ENCODE data around the gene ZDHHC17. TPM values are rescaled to one million over a fixed set of nuclear protein-coding genes. Genes with fewer than 3 reads are reported as not detected.

Gene ZDHHC17
- total and polyA plus RNA-seq, 5 experiments from 2014 or later, result 10.1 to 68.0 (median 11.5) TPM

DNA sequence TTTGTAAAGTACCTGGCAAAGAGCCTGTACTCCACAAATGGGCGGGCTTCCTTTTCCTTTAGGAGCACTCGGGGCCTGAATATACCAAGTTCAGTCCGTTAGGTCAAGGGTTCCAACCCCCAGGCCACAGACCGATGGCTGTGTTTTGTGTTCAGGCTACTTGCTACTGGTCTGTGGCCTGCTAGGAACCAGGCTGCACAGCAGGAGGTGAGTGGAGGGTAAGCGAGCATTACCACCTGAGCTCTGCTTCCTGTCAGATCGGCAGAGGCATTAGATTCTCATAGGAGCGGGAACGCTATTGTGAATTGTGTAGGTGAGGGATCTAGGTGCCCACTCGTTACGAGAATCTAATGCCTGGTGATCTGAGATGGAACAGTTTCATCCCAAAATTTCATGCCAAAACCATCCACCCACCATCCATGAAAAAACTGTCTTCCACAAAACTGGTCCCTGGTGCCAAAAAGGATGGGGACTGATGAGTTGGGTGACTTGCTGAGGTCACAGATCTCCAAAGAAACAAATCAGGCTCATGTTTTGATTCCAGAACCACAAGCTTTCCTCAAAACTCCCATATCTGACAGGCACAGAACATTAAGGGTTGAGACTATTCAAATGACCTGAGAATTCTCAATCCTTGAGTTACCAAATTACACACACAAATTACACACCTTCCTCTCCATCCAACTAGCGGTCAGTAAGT is 110.7 kb downstream of the ZDHHC17 start:
- no peak overlapping the region for H3K4me3 Mint-ChIP-seq
- POLR2A ChIA-PET, result no interaction called here
- H3K4me1 Mint-ChIP-seq, result peaks cover 8 to 15% (median 12%) of the 10 kb centered on the region in 4 donors
- no peak for ATAC-seq
- peaks cover 0 to 4% (median 0%) of the 10 kb centered on the region in 3 donors for H3K36me3 Mint-ChIP-seq
- no peak overlapping the region for H3K27ac Mint-ChIP-seq
- peaks cover 43 to 79% (median 50%) of the 10 kb centered on the region in 5 donors for H3K27me3 Mint-ChIP-seq
- DNase-seq, result no peak
- no peaks in the 10 kb centered on the region for H3K9me3 Mint-ChIP-seq

DNA sequence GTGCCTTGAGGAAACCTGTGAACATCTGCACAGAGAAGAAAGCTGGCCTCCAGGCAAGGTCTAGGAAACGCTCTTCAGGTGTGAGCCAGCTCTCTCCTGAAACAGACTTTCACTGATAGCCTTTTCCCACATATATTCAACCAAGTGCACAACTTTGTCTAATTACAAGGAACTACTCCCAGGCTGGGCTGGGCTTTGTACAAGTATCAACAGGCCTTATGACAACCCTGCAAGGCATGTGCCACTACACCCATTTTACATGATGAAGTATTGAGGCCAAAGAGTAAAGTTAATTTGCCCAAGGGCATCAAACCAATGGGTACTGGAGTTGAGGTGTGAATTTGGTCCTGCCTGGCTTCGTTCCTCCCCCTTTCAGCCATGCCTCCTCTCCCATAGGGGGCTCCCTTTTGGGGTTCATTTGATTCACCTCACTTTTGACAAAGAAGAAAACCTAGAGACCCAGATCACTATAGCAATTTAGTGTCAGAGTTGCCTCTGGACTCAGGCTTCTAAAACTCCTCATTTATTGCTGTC is 112.8 kb downstream of the ZDHHC17 start:
- Mint-ChIP-seq H3K27ac (no peak overlapping the region), H3K36me3 (peaks cover 0 to 4% (median 0%) of the 10 kb centered on the region in 3 donors), H3K9me3 (no peaks in the 10 kb centered on the region), H3K4me1 (peaks cover 8 to 15% (median 12%) of the 10 kb centered on the region in 4 donors), H3K27me3 (peaks cover 41 to 75% (median 46%) of the 10 kb centered on the region in 5 donors), H3K4me3 (peak overlapping the region in 2 of 10 donors; percentile 59 to 70)
- no peak for DNase-seq
- no peak for ATAC-seq
- POLR2A ChIA-PET, result no interaction called here

DNA sequence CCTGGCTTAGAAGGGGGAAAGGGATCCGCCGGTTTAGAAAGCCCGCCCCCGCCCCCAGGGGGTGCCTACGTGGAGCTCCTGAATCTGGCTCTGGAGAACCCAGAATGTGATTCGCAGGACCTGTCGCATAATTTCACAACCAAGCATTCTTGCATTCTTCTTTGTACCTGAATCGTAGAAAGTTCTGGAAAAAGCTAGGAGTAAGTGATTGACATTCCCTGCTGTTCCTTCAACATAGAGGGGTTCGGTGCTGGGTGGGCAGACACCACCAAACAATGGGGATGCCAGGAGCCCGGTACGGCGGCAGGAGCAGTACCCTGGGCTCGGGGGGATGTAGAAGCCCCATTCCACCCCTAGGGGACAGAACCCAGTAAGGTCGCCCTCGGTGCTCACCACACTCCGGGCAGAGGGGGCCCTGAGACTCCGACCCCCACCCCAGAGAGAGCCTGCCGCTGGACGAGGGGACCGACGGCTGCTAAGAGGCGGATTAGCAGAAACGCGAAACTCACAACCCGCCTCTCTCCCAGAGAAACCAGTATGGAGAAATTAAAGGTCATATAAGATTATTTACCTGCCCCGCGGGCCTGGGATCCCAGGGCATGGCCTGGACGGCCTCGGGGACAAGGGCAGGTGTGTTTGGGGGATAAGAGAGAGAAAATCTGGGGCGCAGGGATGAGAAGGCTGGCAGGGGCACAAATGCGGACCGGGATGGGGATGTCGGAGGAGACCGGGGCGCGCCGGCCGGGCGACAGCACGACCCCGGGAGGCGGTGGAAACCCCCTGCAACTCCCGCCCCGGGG is 114.4 kb downstream of the ZDHHC17 start:
- POLR2A ChIA-PET, result interaction anchor here (1.1 kb wide), 1 partner anchor 115 kb away, joined by 3 read pairs; the partner anchor contains the start of gene ZDHHC17
- Mint-ChIP-seq H3K36me3 (peaks cover 0 to 4% (median 0%) of the 10 kb centered on the region in 3 donors), H3K4me1 (peaks cover 8 to 15% (median 12%) of the 10 kb centered on the region in 4 donors), H3K9me3 (no peaks in the 10 kb centered on the region), H3K27me3 (peaks cover 33 to 61% (median 42%) of the 10 kb centered on the region in 5 donors), H3K4me3 (peak overlapping the region; percentile 88 to 99 (median 94)), H3K27ac (peak overlapping the region in 4 of 10 donors; percentile 43 to 77 (median 72))
- ATAC-seq, result peak; percentile 60 to 65
- DNase-seq, result peak in 6 of 10 donors; percentile 4 to 62 (median 30)

DNA sequence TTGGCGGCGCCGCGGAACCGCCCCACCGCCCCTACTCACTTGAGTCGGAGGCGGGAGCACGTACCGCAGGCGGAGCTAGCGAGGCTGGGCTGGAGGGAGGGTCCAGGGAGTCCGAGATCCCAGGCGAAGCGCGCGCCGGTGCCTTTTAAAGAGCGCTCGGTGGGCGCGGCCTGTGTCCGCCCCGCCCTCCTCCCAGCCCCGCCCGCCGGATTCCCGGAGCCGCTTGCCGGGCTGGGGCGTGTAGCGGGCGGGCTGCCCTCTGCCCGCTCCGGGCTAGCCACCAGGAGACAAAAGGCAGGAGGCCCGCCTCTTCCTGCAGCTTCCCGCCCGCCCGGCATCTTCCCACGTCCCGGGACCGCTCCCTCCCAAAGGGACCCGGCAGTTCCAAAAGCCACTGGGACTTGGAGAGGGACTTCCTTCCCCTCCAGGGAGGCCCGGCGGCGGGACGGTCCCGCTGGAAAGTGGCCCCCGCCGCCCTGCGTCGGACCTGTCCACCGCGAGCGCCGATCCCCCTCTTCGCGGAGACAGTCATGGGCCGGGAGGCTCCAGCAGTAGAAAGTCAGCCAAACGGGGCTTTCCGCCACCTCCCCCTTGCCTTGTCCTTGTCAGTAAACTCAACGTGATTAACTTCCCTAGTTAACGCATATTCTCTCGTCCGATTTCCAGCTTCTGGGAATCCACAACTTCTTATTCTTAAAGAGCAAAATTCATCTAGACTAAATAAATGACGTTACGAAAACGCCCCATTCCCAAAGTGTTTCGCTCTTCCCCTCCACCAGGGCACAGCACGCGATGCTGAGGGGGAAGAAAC is 115.2 kb downstream of the ZDHHC17 start, which contains the start of gene CSRP2:
Gene CSRP2 (minus strand): TSS at position 121 of the 811 bp plus-strand sequence. CDS start 12,759 bp downstream, outside the sequence.
- no peaks in the 10 kb centered on the region for H3K9me3 Mint-ChIP-seq
- peak within 1 kb of the TSS in 8 of 10 donors; percentile 30 to 77 (median 58) for H3K27ac Mint-ChIP-seq
- peak within 1 kb of the TSS; percentile 88 to 99 (median 94) for H3K4me3 Mint-ChIP-seq
- peaks cover 8 to 15% (median 12%) of the 10 kb centered on the region in 4 donors for H3K4me1 Mint-ChIP-seq
- DNase-seq (peak in 8 of 10 donors; percentile 14 to 74 (median 40)), ATAC-seq (peak; percentile 68 to 89)
- POLR2A ChIA-PET, result interaction anchor here (0.6 kb wide), 1 partner anchor 12 kb away, joined by 6 read pairs; no protein-coding TSS in a partner anchor
- peaks cover 0 to 4% (median 0%) of the 10 kb centered on the region in 3 donors for H3K36me3 Mint-ChIP-seq
- peaks cover 31 to 61% (median 40%) of the 10 kb centered on the region in 5 donors for H3K27me3 Mint-ChIP-seq

DNA sequence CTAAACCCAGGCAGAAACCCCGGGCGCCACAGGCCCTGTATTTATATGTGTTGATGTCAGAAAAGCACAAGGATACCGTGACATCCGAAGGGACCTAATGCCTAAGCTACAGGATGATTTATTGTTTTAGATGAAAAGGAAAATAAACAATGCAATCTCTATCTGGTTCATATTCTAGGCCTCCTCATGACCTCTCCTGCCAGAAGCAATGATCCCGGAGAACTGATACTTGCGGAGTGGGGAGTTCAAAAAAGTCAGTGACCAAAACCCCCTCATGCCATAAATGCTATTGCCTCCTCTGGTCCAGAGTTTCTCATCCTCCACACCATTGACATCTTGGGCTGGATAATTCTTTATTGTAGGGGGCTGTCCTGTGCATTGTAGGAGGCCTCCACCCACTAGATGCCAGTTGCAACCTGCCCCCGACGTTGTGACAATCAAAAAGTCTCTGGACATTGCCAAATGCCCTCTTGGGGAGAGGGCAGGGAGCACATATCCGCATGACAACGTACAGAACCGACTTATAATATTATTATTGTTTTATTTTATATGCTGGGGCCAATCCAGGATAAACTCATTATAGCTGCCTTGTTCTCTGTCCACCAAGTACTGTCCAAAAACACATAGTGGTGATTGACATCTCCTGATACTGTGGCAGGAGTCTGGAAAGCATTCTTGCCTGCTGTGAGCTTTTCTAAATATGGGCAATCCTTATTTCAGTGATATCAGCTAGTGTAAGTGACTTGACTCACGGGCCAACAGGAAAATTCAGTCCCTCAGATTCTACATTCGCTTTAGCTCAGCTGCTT is 116.0 kb downstream of the ZDHHC17 start:
- Mint-ChIP-seq H3K27ac (peak overlapping the region in 5 of 10 donors; percentile 30 to 68 (median 46)), H3K27me3 (peaks cover 25 to 54% (median 34%) of the 10 kb centered on the region in 5 donors), H3K4me3 (peak overlapping the region; percentile 71 to 91 (median 87)), H3K4me1 (peaks cover 8 to 15% (median 12%) of the 10 kb centered on the region in 4 donors), H3K9me3 (no peaks in the 10 kb centered on the region), H3K36me3 (peaks cover 0 to 4% (median 0%) of the 10 kb centered on the region in 3 donors)
- DNase-seq, result no peak
- POLR2A ChIA-PET, result no interaction called here
- no peak for ATAC-seq

DNA sequence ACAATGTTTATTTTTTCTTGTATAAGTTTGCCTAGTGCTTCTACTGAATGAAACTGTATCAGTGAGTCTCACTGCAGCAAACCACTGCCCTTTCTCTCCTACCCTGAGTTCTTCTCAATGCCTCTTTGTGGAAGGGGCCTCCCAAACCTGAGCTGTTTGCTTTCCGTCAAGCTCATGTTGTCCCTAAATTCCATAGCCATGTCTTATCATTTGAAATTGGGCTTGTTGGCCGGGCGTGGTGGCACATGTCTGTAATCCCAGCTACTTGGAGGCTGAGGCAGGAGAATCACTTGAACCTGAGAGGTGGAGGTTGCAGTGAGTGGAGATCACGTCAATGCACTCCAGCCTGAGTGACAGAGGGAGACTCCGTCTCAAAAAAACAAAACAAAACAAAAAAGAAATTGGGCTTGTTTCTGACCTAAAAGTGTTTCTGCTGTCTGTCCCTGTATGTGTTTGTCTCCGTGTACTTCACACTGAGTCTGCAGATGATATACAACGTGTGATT is 116.7 kb downstream of the ZDHHC17 start:
- POLR2A ChIA-PET, result no interaction called here
- peaks cover 8 to 15% (median 12%) of the 10 kb centered on the region in 4 donors for H3K4me1 Mint-ChIP-seq
- H3K9me3 Mint-ChIP-seq, result no peaks in the 10 kb centered on the region
- peaks cover 21 to 47% (median 31%) of the 10 kb centered on the region in 5 donors for H3K27me3 Mint-ChIP-seq
- H3K4me3 Mint-ChIP-seq, result peak overlapping the region in 5 of 10 donors; percentile 4 to 91 (median 51)
- DNase-seq (no peak), ATAC-seq (no peak)
- peaks cover 0 to 4% (median 0%) of the 10 kb centered on the region in 3 donors for H3K36me3 Mint-ChIP-seq
- no peak overlapping the region for H3K27ac Mint-ChIP-seq

DNA sequence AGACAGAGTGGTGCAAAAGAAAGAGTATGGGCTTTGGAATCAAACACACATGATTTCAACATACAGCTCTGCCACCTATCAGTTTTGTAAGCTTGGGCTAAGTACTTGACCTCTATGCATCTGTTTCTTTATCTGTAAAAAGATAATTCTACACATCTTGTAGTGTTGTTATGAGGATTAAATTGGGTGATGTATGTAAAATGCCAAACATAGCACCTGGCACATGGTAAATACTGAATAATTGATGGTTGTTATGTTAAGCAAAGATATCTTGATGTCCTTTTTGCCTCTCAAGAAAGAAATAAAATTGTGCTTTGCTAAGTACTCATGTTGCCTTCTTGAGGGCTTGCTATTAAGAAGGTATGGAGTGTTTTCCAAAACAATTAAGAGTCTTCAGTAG is 117.2 kb downstream of the ZDHHC17 start:
- peaks cover 18 to 41% (median 28%) of the 10 kb centered on the region in 5 donors for H3K27me3 Mint-ChIP-seq

DNA sequence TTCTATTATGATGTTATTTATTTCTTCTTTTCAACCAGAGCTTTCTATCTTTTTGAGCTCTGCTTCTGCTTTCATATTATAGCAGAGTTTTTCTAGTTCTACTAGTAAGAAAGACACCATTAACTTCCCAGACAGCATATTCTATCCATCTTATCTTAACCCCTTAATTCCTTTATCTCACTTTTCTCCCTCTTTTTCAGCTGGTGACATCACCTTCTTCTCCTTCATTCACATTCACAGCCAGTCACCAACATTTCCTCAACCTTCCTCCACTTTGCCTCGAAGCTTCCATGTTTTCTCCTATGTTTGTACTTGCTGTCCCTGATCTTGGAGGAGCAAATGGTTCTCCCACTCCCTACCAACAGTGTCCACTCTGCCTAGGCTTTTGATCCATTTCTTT is 118.5 kb downstream of the ZDHHC17 start:
- Mint-ChIP-seq H3K9me3 (no peaks in the 10 kb centered on the region), H3K4me3 (no peak overlapping the region), H3K36me3 (no peaks in the 10 kb centered on the region), H3K4me1 (peaks cover 8 to 15% (median 12%) of the 10 kb centered on the region in 4 donors), H3K27ac (no peak overlapping the region), H3K27me3 (peaks cover 12 to 29% (median 19%) of the 10 kb centered on the region in 5 donors)
- DNase-seq (no peak), ATAC-seq (no peak)
- POLR2A ChIA-PET, result no interaction called here

More for the DNA sequence above, 117.2 kb downstream of the ZDHHC17 start:
- no peak for DNase-seq
- ATAC-seq, result no peak
- peaks cover 8 to 15% (median 12%) of the 10 kb centered on the region in 4 donors for H3K4me1 Mint-ChIP-seq
- no peak overlapping the region for H3K4me3 Mint-ChIP-seq
- POLR2A ChIA-PET, result no interaction called here
- no peak overlapping the region for H3K27ac Mint-ChIP-seq
- no peaks in the 10 kb centered on the region for H3K9me3 Mint-ChIP-seq
- H3K36me3 Mint-ChIP-seq, result peaks cover 0 to 4% (median 0%) of the 10 kb centered on the region in 3 donors

DNA sequence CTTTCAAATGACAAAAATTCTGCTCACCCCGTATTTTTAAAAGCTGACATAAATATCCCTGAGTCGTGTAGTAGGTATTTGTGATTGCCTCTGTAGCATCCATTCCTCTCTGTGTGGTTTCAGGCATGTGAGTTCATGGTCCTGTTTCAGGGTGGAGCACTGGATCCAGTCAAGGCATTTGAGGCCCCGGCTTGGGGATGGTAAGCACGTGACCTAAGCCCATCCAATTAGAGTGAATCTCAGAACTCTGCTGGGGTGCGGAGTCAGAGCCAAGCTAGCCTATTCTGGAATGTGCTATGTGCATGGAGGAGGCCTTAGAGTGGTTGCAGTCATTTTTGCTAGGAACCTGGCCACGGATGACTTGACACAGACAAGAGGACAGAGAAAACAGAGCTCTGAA is 119.2 kb downstream of the ZDHHC17 start:
- no peaks in the 10 kb centered on the region for H3K36me3 Mint-ChIP-seq
- ATAC-seq (no peak), DNase-seq (no peak)
- no peak overlapping the region for H3K27ac Mint-ChIP-seq
- H3K9me3 Mint-ChIP-seq, result no peaks in the 10 kb centered on the region
- peaks cover 9 to 24% (median 15%) of the 10 kb centered on the region in 5 donors for H3K27me3 Mint-ChIP-seq
- H3K4me1 Mint-ChIP-seq, result peaks cover 4 to 13% (median 8%) of the 10 kb centered on the region in 4 donors
- no peak overlapping the region for H3K4me3 Mint-ChIP-seq
- POLR2A ChIA-PET, result no interaction called here

DNA sequence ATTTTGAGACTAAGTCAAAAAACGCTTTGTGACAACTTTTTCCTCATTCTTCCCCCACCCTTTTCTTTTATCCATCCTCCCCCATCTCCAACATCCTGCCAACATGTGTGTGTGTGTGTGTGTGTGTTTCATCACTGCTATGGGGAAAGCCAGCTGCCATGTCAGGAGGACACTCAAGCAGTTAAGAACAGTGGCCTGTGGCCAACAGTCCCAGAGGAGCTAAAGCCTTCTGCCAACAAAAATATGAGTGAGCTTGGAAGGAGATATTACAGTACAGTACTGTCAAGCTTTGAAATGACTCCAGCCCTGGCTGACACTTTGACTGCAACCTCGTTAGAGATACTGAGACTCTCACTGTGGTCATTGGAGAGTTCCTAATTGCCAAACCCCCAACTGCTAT is 119.9 kb downstream of the ZDHHC17 start:
- peaks cover 3 to 7% (median 5%) of the 10 kb centered on the region in 4 donors for H3K4me1 Mint-ChIP-seq
- no peaks in the 10 kb centered on the region for H3K36me3 Mint-ChIP-seq
- DNase-seq, result no peak
- H3K27ac Mint-ChIP-seq, result no peak overlapping the region
- peaks cover 4 to 18% (median 16%) of the 10 kb centered on the region in 5 donors for H3K27me3 Mint-ChIP-seq
- POLR2A ChIA-PET, result no interaction called here
- H3K9me3 Mint-ChIP-seq, result no peaks in the 10 kb centered on the region
- no peak overlapping the region for H3K4me3 Mint-ChIP-seq
- no peak for ATAC-seq

DNA sequence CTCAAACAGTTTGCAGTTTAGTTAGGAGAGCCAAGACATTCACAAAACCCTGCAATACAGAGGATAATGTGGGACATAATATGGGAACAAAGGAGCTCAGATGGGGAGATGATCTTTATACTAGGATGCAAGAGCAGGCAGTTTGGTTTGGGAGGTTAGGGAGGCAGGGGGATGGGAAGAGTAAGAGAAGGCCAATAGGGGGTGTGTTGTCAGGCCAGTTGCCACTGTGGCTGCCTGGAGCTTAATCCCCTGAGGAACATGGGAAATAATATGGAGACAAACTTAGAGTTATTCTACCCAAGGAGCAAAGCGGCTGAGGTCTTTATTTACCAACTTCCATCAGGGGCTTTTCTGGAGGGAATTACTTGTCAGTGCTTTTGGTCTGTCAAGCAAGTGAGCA is 124.9 kb downstream of the ZDHHC17 start:
- POLR2A ChIA-PET, result no interaction called here
- no peak for ATAC-seq
- Mint-ChIP-seq H3K27me3 (peaks cover 2 to 14% (median 10%) of the 10 kb centered on the region in 5 donors), H3K4me3 (no peak overlapping the region), H3K9me3 (peaks cover 0 to 4% (median 0%) of the 10 kb centered on the region in 9 donors), H3K27ac (no peak overlapping the region), H3K36me3 (no peaks in the 10 kb centered on the region), H3K4me1 (peaks cover 0 to 17% (median 10%) of the 10 kb centered on the region in 4 donors)
- DNase-seq, result no peak
